SKM-1 (cell line): ENCODE data around the gene ARHGAP1.

Source experiments
- DNase-seq: peaks from one replicate; lab custom pipeline; 2025; ENCODE audit not compliant: unreplicated experiment; lab: John Stamatoyannopoulos, UW

Gene ARHGAP1

GRCh38 chr11:46643531-46643930 is 56.9 kb downstream of the ARHGAP1 start:
- DNase-seq: no peak

- DNase-seq: no peak
Measured at GRCh38 chr11:46642627-46643335, 57.6 kb downstream of the ARHGAP1 start.

GRCh38 chr11:46641639-46642038 is 58.8 kb downstream of the ARHGAP1 start:
- DNase-seq: no peak

GRCh38 chr11:46640036-46640788 is 60.2 kb downstream of the ARHGAP1 start:
- DNase-seq: no peak

- no peak for DNase-seq
Measured at GRCh38 chr11:46639197-46639839, 61.1 kb downstream of the ARHGAP1 start.

GRCh38 chr11:46637546-46637945 is 62.9 kb downstream of the ARHGAP1 start:
- DNase-seq: no peak

- DNase-seq: no peak
Measured at GRCh38 chr11:46635557-46636139, 64.8 kb downstream of the ARHGAP1 start.

- DNase-seq: no peak
Measured at GRCh38 chr11:46633291-46634217, 66.9 kb downstream of the ARHGAP1 start.

- no peak for DNase-seq
Measured at GRCh38 chr11:46632502-46632901, 67.9 kb downstream of the ARHGAP1 start.

- DNase-seq: no peak
Measured at GRCh38 chr11:46631676-46632075, 68.7 kb downstream of the ARHGAP1 start.

- no peak for DNase-seq
Measured at GRCh38 chr11:46630237-46630636, 70.2 kb downstream of the ARHGAP1 start.

GRCh38 chr11:46628961-46629360 is 71.5 kb downstream of the ARHGAP1 start:
- no peak for DNase-seq
